Measurements from ENCODE around the gene PAXIP1.

Gene PAXIP1

GRCh38 chr7:154990964-154991540, 11.9 kb downstream of the PAXIP1 start:
- H3K79me2 ChIP-seq (ENCODE audit: low read length): peaks cover 22% of the 10 kb centered on the region
- no peaks in the 10 kb centered on the region for H3K4me1 ChIP-seq (ENCODE audit: low read length)
- H3K9me3 ChIP-seq (replicated peaks; ENCODE audit: insufficient read depth, low read length): no peaks in the 10 kb centered on the region
- H3F3A ChIP-seq (ENCODE audit: insufficient read depth, low read length): no peaks in the 10 kb centered on the region
- no peaks in the 10 kb centered on the region for H4K20me1 ChIP-seq (ENCODE audit: insufficient read depth, low read length)
- TF ChIP-seq CTCF (IDR thresholded peaks at IDR 0.05; ENCODE audit: low read length) (no peak), EZH2phosphoT487 (IDR thresholded peaks at IDR 0.05; ENCODE audit: low read length) (no peak), EZH2 (optimal IDR thresholded peaks at IDR 0.05; ENCODE audit: low read depth, low read length) (no peak)
- no peak for DNase-seq
- H3K9ac ChIP-seq (ENCODE audit: low read length): no peak overlapping the region
- H2AFZ ChIP-seq (ENCODE audit: low read length): no peak overlapping the region
- no peaks in the 10 kb centered on the region for H3K9me2 ChIP-seq (replicated peaks; ENCODE audit: insufficient read depth, low read length)
- no peaks in the 10 kb centered on the region; the same call in 1 of the 2 replicates for H3K36me3 ChIP-seq (replicated peaks; ENCODE audit: insufficient read depth, low read length)
- H3K27ac ChIP-seq (ENCODE audit: low read length): no peak overlapping the region
- H3K27me3 ChIP-seq (replicated peaks; ENCODE audit: insufficient read depth, low read length): no peaks in the 10 kb centered on the region
- no peak overlapping the region for H3K4me2 ChIP-seq (ENCODE audit: low read depth, low read length)
- H3K4me3 ChIP-seq (ENCODE audit: low read length): no peak overlapping the region

GRCh38 chr7:154987571-154987970, 15.4 kb downstream of the PAXIP1 start:
- H3K4me1 ChIP-seq (ENCODE audit: low read length): no peaks in the 10 kb centered on the region
- no peaks in the 10 kb centered on the region for H3F3A ChIP-seq (ENCODE audit: insufficient read depth, low read length)
- no peak overlapping the region for H3K4me3 ChIP-seq (ENCODE audit: low read length)
- no peaks in the 10 kb centered on the region for H3K27me3 ChIP-seq (replicated peaks; ENCODE audit: insufficient read depth, low read length)
- H2AFZ ChIP-seq (ENCODE audit: low read length): no peak overlapping the region
- TF ChIP-seq EZH2phosphoT487 (IDR thresholded peaks at IDR 0.05; ENCODE audit: low read length): no peak
- no peak for TF ChIP-seq CTCF (IDR thresholded peaks at IDR 0.05; ENCODE audit: low read length)
- TF ChIP-seq EZH2 (optimal IDR thresholded peaks at IDR 0.05; ENCODE audit: low read depth, low read length): no peak
- no peak for DNase-seq
- H3K9me3 ChIP-seq (replicated peaks; ENCODE audit: insufficient read depth, low read length): no peaks in the 10 kb centered on the region
- H3K36me3 ChIP-seq (replicated peaks; ENCODE audit: insufficient read depth, low read length): no peaks in the 10 kb centered on the region
- H4K20me1 ChIP-seq (ENCODE audit: insufficient read depth, low read length): no peaks in the 10 kb centered on the region
- no peak overlapping the region for H3K9ac ChIP-seq (ENCODE audit: low read length)
- no peak overlapping the region for H3K27ac ChIP-seq (ENCODE audit: low read length)
- 0 out of 2 replicates have a peak, but pooled peaks cover 3% of the 10 kb centered on the region for H3K79me2 ChIP-seq (ENCODE audit: low read length)
- H3K4me2 ChIP-seq (ENCODE audit: low read depth, low read length): no peak overlapping the region
- no peaks in the 10 kb centered on the region for H3K9me2 ChIP-seq (replicated peaks; ENCODE audit: insufficient read depth, low read length)

GRCh38 chr7:154986200-154986945, 16.6 kb downstream of the PAXIP1 start:
- no peak overlapping the region for H3K4me2 ChIP-seq (ENCODE audit: low read depth, low read length)
- no peaks in the 10 kb centered on the region for H3K27me3 ChIP-seq (replicated peaks; ENCODE audit: insufficient read depth, low read length)
- H3F3A ChIP-seq (ENCODE audit: insufficient read depth, low read length): no peaks in the 10 kb centered on the region
- H3K79me2 ChIP-seq (ENCODE audit: low read length): 0 out of 2 replicates have a peak, but pooled peaks cover 3% of the 10 kb centered on the region
- no peak overlapping the region for H3K4me3 ChIP-seq (ENCODE audit: low read length)
- no peaks in the 10 kb centered on the region for H3K9me2 ChIP-seq (replicated peaks; ENCODE audit: insufficient read depth, low read length)
- no peaks in the 10 kb centered on the region; the same call in 1 of the 2 replicates for H3K36me3 ChIP-seq (replicated peaks; ENCODE audit: insufficient read depth, low read length)
- DNase-seq: no peak
- no peak overlapping the region for H3K9ac ChIP-seq (ENCODE audit: low read length)
- H4K20me1 ChIP-seq (ENCODE audit: insufficient read depth, low read length): no peaks in the 10 kb centered on the region
- H2AFZ ChIP-seq (ENCODE audit: low read length): no peak overlapping the region
- TF ChIP-seq EZH2phosphoT487 (IDR thresholded peaks at IDR 0.05; ENCODE audit: low read length): no peak
- no peak for TF ChIP-seq EZH2 (optimal IDR thresholded peaks at IDR 0.05; ENCODE audit: low read depth, low read length)
- no peak for TF ChIP-seq CTCF (IDR thresholded peaks at IDR 0.05; ENCODE audit: low read length)
- no peaks in the 10 kb centered on the region for H3K9me3 ChIP-seq (replicated peaks; ENCODE audit: insufficient read depth, low read length)
- H3K27ac ChIP-seq (ENCODE audit: low read length): no peak overlapping the region
- no peaks in the 10 kb centered on the region for H3K4me1 ChIP-seq (ENCODE audit: low read length)

All from MM.1S (cell line).